Measurements from ENCODE around the gene GABRG3. TPM values are rescaled to one million over a fixed set of nuclear protein-coding genes. Genes with fewer than 3 reads are reported as not detected.

The GABRG3 gene
- total RNA-seq, 1 donor from 2014 or later: 3.0 TPM

- Mint-ChIP-seq H3K9me3 (peaks cover 4% of the 10 kb centered on the region), H3K27me3 (ENCODE audit: low read depth) (no peaks in the 10 kb centered on the region), H3K27ac (peak overlapping the region; percentile 23), H3K36me3 (no peaks in the 10 kb centered on the region), H3K4me1 (peaks cover 27% of the 10 kb centered on the region), H3K4me3 (no peak overlapping the region)
- no peak for TF ChIP-seq CTCF (IDR thresholded peaks at IDR 0.05; ENCODE audit: unreplicated experiment)
- DNase-seq (ENCODE audit: low spot score in 2 of 2, unreplicated experiment in 2 of 2): no peak
Observed at GRCh38 chr15:27082526-27082925, 111.5 kb downstream of the GABRG3 start.

- no peak for DNase-seq (ENCODE audit: low spot score in 2 of 2, unreplicated experiment in 2 of 2)
- H3K27ac Mint-ChIP-seq: no peak overlapping the region
- H3K9me3 Mint-ChIP-seq: no peaks in the 10 kb centered on the region
- H3K4me1 Mint-ChIP-seq: peaks cover 27% of the 10 kb centered on the region
- H3K27me3 Mint-ChIP-seq (ENCODE audit: low read depth): no peaks in the 10 kb centered on the region
- TF ChIP-seq CTCF (IDR thresholded peaks at IDR 0.05; ENCODE audit: unreplicated experiment): no peak
- H3K36me3 Mint-ChIP-seq: no peaks in the 10 kb centered on the region
- H3K4me3 Mint-ChIP-seq: no peak overlapping the region
Observed at GRCh38 chr15:27084844-27085243, 113.9 kb downstream of the GABRG3 start.

- no peak for TF ChIP-seq CTCF (IDR thresholded peaks at IDR 0.05; ENCODE audit: unreplicated experiment)
- Mint-ChIP-seq H3K9me3 (no peaks in the 10 kb centered on the region), H3K36me3 (no peaks in the 10 kb centered on the region), H3K27me3 (ENCODE audit: low read depth) (no peaks in the 10 kb centered on the region), H3K4me3 (no peak overlapping the region), H3K27ac (peak overlapping the region; percentile 96), H3K4me1 (peaks cover 30% of the 10 kb centered on the region)
- no peak for DNase-seq (ENCODE audit: low spot score in 2 of 2, unreplicated experiment in 2 of 2)
Observed at GRCh38 chr15:27086149-27086548, 115.2 kb downstream of the GABRG3 start.

- Mint-ChIP-seq H3K27ac (peak overlapping the region; percentile 96), H3K27me3 (ENCODE audit: low read depth) (no peaks in the 10 kb centered on the region), H3K9me3 (no peaks in the 10 kb centered on the region), H3K36me3 (no peaks in the 10 kb centered on the region), H3K4me3 (no peak overlapping the region), H3K4me1 (peaks cover 35% of the 10 kb centered on the region)
- no peak for DNase-seq (ENCODE audit: low spot score in 2 of 2, unreplicated experiment in 2 of 2)
- TF ChIP-seq CTCF (IDR thresholded peaks at IDR 0.05; ENCODE audit: unreplicated experiment): no peak
Observed at GRCh38 chr15:27086805-27087204, 115.8 kb downstream of the GABRG3 start.

- no peak for DNase-seq (ENCODE audit: low spot score in 2 of 2, unreplicated experiment in 2 of 2)
- Mint-ChIP-seq H3K4me3 (no peak overlapping the region), H3K27ac (no peak overlapping the region), H3K27me3 (ENCODE audit: low read depth) (no peaks in the 10 kb centered on the region), H3K36me3 (no peaks in the 10 kb centered on the region), H3K4me1 (peaks cover 35% of the 10 kb centered on the region), H3K9me3 (no peaks in the 10 kb centered on the region)
- TF ChIP-seq CTCF (IDR thresholded peaks at IDR 0.05; ENCODE audit: unreplicated experiment): no peak
Observed at GRCh38 chr15:27087651-27088583, 116.9 kb downstream of the GABRG3 start.

Data from mesothelial cell of epicardium (in vitro differentiated cells).